Measurements from ENCODE around the gene RBM26. TPM values are rescaled to one million over a fixed set of nuclear protein-coding genes. Genes with fewer than 3 reads are reported as not detected.

RBM26 gene
- polyA plus RNA-seq, 1 experiment, result 29.1 TPM

DNA sequence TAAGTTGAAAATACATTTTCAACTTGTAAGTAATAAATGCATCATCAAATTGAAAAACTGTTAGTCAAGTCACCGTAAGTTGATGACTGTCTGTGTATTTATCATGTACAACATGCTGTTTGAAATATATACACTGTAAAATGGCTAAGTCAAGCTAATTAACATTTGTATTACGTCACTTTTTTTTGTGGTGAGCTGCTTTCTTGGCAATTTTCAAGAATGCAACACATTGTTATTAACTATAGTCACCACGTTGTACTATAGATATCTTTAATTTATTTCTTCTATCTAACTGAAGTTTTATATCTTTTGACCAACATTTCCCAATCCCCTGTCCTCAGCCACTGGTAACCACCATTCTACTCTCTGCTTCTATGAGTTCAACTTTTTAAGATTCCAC is 57.0 kb downstream of the RBM26 start:
- H3K27me3 ChIP-seq (ENCODE audit: control insufficient read depth, insufficient read depth, low read length), result no peaks in the 10 kb centered on the region
- no peak overlapping the region for H3K27ac ChIP-seq (ENCODE audit: low read depth, low read length)
- CTCF ChIA-PET, result interaction anchor here (0.8 kb wide), 1 partner anchor 75 kb away, joined by 3 read pairs; no protein-coding TSS in a partner anchor
- TF ChIP-seq CTCF (IDR thresholded peaks at IDR 0.05; ENCODE audit: low read depth, low read length), result no peak
- DNase-seq (ENCODE audit: low read depth, low spot score), result no peak
- no peaks in the 10 kb centered on the region for H3K9me3 ChIP-seq (ENCODE audit: control insufficient read depth, insufficient read depth, low read length)
- H3K4me3 ChIP-seq (ENCODE audit: low read depth, low read length), result no peak overlapping the region
- POLR2A ChIA-PET, result no interaction called here

DNA sequence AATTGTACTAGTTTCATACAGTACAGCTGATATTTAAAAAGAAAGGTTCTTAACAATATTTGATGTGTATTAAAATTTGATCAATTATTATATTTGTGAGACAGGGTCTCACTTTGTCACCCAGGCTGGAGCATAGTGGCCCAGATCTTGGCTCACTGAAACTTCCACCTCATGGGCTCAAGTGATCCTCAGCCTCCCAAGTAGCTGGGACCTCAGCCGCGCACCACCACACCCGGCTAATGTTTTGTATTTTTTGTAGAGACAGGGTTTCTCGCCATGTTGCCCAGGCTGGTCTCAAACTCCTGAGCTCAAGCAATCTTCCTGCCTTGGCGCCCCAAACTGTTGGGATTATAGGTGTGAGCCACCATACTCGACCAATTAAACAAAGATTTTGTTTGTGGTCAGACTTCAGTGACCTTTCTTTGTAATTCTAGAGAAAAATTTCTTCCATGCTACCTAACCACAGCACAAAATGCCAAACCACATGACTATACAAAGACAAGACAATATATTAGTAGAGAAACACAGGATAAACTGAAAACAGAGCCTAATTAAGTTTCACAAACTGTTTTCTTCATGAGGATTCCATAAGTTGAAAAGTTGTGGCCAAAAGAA is 59.6 kb downstream of the RBM26 start:
- TF ChIP-seq CTCF (IDR thresholded peaks at IDR 0.05; ENCODE audit: low read depth, low read length), result no peak
- H3K4me3 ChIP-seq (ENCODE audit: low read depth, low read length), result no peak overlapping the region
- CTCF ChIA-PET, result no interaction called here
- DNase-seq (ENCODE audit: low read depth, low spot score), result no peak
- H3K27ac ChIP-seq (ENCODE audit: low read depth, low read length), result no peak overlapping the region
- no peaks in the 10 kb centered on the region for H3K27me3 ChIP-seq (ENCODE audit: control insufficient read depth, insufficient read depth, low read length)
- POLR2A ChIA-PET, result no interaction called here
- H3K9me3 ChIP-seq (ENCODE audit: control insufficient read depth, insufficient read depth, low read length), result no peaks in the 10 kb centered on the region

GRCh38 chr13:79341202-79341601 is 64.9 kb downstream of the RBM26 start:
- CTCF ChIA-PET, result no interaction called here
- no peak for DNase-seq (ENCODE audit: low read depth, low spot score)

DNA sequence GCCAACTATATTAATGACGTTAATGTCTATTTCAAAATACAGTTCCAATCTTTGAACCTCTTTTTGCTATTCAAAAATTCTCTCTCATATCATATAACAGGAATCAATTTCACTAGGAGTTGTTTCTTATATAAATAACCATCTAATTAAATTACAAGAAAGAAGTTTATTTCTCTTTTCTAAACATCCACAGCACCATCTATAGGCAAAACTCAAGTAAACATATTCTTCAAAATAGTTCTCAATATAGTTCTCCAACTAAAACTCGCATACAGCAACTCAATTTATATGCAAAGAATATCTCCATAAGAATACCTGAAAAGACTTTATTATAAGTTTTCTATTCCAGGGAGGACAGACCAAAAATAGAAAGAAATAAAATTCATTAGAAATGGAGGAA is 65.6 kb downstream of the RBM26 start:
- no peak for DNase-seq (ENCODE audit: low read depth, low spot score)
- Histone ChIP-seq H3K27ac (ENCODE audit: low read depth, low read length) (no peak overlapping the region), H3K9me3 (ENCODE audit: control insufficient read depth, insufficient read depth, low read length) (no peaks in the 10 kb centered on the region), H3K27me3 (ENCODE audit: control insufficient read depth, insufficient read depth, low read length) (no peaks in the 10 kb centered on the region), H3K4me3 (ENCODE audit: low read depth, low read length) (no peak overlapping the region)
- ChIA-PET POLR2A (no interaction called here), CTCF (interaction anchor here (1.3 kb wide), 1 partner anchor 51 kb away, joined by 6 read pairs; no protein-coding TSS in a partner anchor)
- no peak for TF ChIP-seq CTCF (IDR thresholded peaks at IDR 0.05; ENCODE audit: low read depth, low read length)

More at GRCh38 chr13:79341202-79341601, 64.9 kb downstream of the RBM26 start:
- Histone ChIP-seq H3K27ac (ENCODE audit: low read depth, low read length) (no peak overlapping the region), H3K9me3 (ENCODE audit: control insufficient read depth, insufficient read depth, low read length) (no peaks in the 10 kb centered on the region), H3K4me3 (ENCODE audit: low read depth, low read length) (no peak overlapping the region), H3K27me3 (ENCODE audit: control insufficient read depth, insufficient read depth, low read length) (no peaks in the 10 kb centered on the region)
- no peak for TF ChIP-seq CTCF (IDR thresholded peaks at IDR 0.05; ENCODE audit: low read depth, low read length)
- POLR2A ChIA-PET, result no interaction called here

DNA sequence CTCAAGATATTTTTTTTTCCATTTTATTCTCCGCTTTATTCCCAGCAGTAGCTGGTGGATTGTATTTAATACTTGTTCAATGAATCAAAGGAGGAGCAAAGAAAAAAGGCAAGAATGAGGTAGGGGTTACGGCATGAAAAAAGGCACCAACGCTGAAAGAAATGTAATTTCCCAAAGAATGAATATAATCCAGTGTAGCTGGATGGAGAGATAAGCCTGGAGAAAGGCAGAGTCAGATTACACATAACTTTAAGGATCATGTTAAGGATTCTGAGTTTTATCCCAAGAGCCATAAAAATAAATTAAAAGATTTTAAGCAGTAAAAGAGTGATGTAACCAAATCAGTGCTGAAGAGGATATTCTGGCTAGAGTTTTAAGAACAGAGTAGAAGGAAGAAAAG is 67.7 kb downstream of the RBM26 start:
- ChIA-PET CTCF (no interaction called here), POLR2A (no interaction called here)

More for the DNA sequence above, 67.7 kb downstream of the RBM26 start:
- no peak for DNase-seq (ENCODE audit: low read depth, low spot score)
- no peak for TF ChIP-seq CTCF (IDR thresholded peaks at IDR 0.05; ENCODE audit: low read depth, low read length)
- Histone ChIP-seq H3K27ac (ENCODE audit: low read depth, low read length) (no peak overlapping the region), H3K4me3 (ENCODE audit: low read depth, low read length) (no peak overlapping the region), H3K27me3 (ENCODE audit: control insufficient read depth, insufficient read depth, low read length) (no peaks in the 10 kb centered on the region), H3K9me3 (ENCODE audit: control insufficient read depth, insufficient read depth, low read length) (no peaks in the 10 kb centered on the region)

Measured in AG04450 (cell line).